HG02973 (cell line): ENCODE data around the gene RASA1.

Experiments used
- ATAC-seq: cut with Tn5 transposase; IDR thresholded peaks from one replicate; pipeline ENCODE4 v1.9.1; 2021; ENCODE audit warnings: moderate library complexity; ENCODE audit not compliant: unreplicated experiment

RASA1 gene

GRCh38 chr5:87438231-87438630 lies 170.5 kb downstream of the RASA1 start:
- ATAC-seq, result no peak
